Esophagus muscularis mucosa (tissue), 4 donors: ENCODE measurements around the gene UBE2G1. TPM values are rescaled to one million over a fixed set of nuclear protein-coding genes. Genes with fewer than 3 reads are reported as not detected.

Source experiments
- DNase-seq: peaks from one replicate; pipeline ENCODE4 v3.0.0-alpha.2; 2017; ENCODE audit errors: extremely low spot score
- H3K27ac ChIP-seq, 4 donors: fragments of 200-600 bp; sonication (generic); replicated peaks in 1 of 4; 1 replicate in 3 of 4; 2 replicates in 1 of 4; pipeline ENCODE4 v1.5.1; 2016 to 2019; ENCODE audit warnings: mild to moderate bottlenecking in 1 of 4
- H3K27me3 ChIP-seq, 4 donors: fragments of 200-600 bp; sonication (generic); one replicate each; pipeline versions ENCODE4 v1.5.1 to v1.6.0; 2016 to 2019
- H3K36me3 ChIP-seq, 4 donors: fragments of 200-600 bp; sonication (generic); one replicate each; pipeline ENCODE4 v1.5.1; 2016 to 2019
- H3K4me1 ChIP-seq, 4 donors: fragments of 200-600 bp; sonication (generic); one replicate each; pipeline ENCODE4 v1.5.1; 2016 to 2019
- H3K4me3 ChIP-seq, 4 donors: fragments of 200-600 bp; sonication (generic); 1 replicate in 2 of 4; 2 replicates in 2 of 4; pipeline ENCODE4 v1.5.1; 2016 to 2019; ENCODE audit warnings: mild to moderate bottlenecking in 4 of 4, moderate library complexity in 1 of 4
- H3K9me3 ChIP-seq, 4 donors: fragments of 200-600 bp; sonication (generic); 1 replicate in 3 of 4; 2 replicates in 1 of 4; pipeline ENCODE4 v1.5.1; 2016 to 2019
- EP300 ChIP-seq: sonication (generic); formaldehyde crosslinking; IDR thresholded peaks from one replicate; pipeline ENCODE4 v1.6.1; 2017; ENCODE audit warnings: antibody characterized with exemption
- POLR2A ChIP-seq: fragments of 450-650 bp; IDR thresholded peaks from one replicate; pipeline ENCODE4 v1.6.1; 2017; ENCODE audit warnings: antibody characterized with exemption, moderate library complexity, mild to moderate bottlenecking, low read depth
- POLR2AphosphoS5 ChIP-seq, 2 donors: sonication (generic); formaldehyde crosslinking; IDR thresholded peaks; one replicate each; pipeline ENCODE4 v1.6.1; 2017; ENCODE audit warnings: antibody characterized with exemption in 2 of 2
- WGBS: methylation state at CpG from one replicate; pipeline ENCODE4 v1.1.5; 2018; 5-methylcytosine and 5-hydroxymethylcytosine counted together
- intact Hi-C: fragments of 100-400 bp; cut with DNase I; formaldehyde crosslinking; loops from one replicate; pipeline ENCODE4 v1.15.1; 2023
- total RNA-seq, 4 donors: library from RNA; depleted of rRNA; stranded (reverse); fragments of >200 nt; gene quantifications; one replicate each; pipeline versions ENCODE4 v1.1.0 to v1.2.1, GENCODE V29; 2016
- TF ChIP-seq, protein P1 (sequence below), 3 experiments: fragments of 200-600 bp in 2 of 3; fragments of 450-650 bp in 1 of 3; sonication (generic) in 2 of 3; IDR thresholded peaks; one replicate each; pipeline ENCODE4 v1.5.1; 2017 to 2019; ENCODE audit warnings: antibody characterized with exemption in 3 of 3, mild to moderate bottlenecking in 2 of 3, moderate library complexity in 1 of 3

Gene UBE2G1
- total RNA-seq, 4 donors from 2014 or later, result 53.7 to 84.3 (median 61.2) TPM

DNA sequence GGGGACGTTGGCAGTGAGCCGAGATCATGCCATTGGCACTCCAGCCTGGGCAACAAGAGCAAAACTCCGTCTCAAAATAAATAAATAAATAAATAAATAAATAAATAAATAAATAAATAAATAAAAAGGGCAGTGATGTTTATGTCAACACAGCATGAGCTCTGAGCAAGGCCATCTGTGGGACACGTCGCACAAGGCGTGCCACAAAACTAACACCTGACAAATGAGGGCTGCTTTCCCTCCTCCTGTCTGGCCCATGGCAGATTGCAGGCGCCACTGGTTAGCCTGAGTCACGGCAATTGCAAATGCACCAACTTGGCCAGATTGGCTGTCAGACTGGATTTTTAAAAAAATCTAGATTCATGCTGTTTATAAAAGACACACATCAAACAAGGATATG is 41.4 kb upstream of the UBE2G1 start:
- H3K27me3 ChIP-seq, result no peaks in the 10 kb centered on the region
- intact Hi-C loops, result no loop called here
- H3K9me3 ChIP-seq, result no peaks in the 10 kb centered on the region
- no peak overlapping the region for H3K27ac ChIP-seq
- no peaks in the 10 kb centered on the region for H3K36me3 ChIP-seq
- H3K4me1 ChIP-seq, result peaks cover under 1 to 2% (median 1%) of the 10 kb centered on the region in 4 donors
- no peak for DNase-seq
- WGBS, result 83% methylated on average over 8 of the region's 8 CpGs
- no peak for TF ChIP-seq POLR2A
- TF ChIP-seq POLR2AphosphoS5 (IDR thresholded peaks at IDR 0.05), result no peak
- TF ChIP-seq, protein P1, sequence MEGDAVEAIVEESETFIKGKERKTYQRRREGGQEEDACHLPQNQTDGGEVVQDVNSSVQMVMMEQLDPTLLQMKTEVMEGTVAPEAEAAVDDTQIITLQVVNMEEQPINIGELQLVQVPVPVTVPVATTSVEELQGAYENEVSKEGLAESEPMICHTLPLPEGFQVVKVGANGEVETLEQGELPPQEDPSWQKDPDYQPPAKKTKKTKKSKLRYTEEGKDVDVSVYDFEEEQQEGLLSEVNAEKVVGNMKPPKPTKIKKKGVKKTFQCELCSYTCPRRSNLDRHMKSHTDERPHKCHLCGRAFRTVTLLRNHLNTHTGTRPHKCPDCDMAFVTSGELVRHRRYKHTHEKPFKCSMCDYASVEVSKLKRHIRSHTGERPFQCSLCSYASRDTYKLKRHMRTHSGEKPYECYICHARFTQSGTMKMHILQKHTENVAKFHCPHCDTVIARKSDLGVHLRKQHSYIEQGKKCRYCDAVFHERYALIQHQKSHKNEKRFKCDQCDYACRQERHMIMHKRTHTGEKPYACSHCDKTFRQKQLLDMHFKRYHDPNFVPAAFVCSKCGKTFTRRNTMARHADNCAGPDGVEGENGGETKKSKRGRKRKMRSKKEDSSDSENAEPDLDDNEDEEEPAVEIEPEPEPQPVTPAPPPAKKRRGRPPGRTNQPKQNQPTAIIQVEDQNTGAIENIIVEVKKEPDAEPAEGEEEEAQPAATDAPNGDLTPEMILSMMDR (IDR thresholded peaks at IDR 0.05), result no peak
- TF ChIP-seq EP300, result no peak
- H3K4me3 ChIP-seq, result no peak overlapping the region

DNA sequence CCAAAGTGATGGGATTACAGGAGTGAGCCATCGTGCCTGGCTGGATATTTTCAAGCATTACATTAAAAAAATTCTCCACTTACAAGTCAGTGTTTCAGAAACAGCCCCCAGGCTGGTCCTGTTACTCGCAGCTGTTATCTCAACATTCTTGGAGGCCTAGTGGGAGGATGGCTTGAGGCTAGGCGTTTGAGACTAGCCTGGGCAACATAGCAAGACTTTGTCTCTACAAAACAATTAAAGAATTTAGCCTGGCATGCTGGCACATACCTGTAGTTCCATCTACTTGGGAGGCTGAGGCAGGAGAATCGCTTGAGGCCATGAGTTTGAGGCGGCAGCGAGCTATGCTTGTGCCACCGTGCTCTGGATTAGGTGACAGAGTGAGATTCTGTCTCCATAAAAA is 40.7 kb upstream of the UBE2G1 start:
- Histone ChIP-seq H3K27me3 (no peaks in the 10 kb centered on the region), H3K4me3 (no peak overlapping the region), H3K36me3 (no peaks in the 10 kb centered on the region), H3K4me1 (no peaks in the 10 kb centered on the region), H3K9me3 (no peaks in the 10 kb centered on the region), H3K27ac (no peak overlapping the region)
- WGBS, result 92% methylated on average over 7 of the region's 7 CpGs
- intact Hi-C loops, result no loop called here
- TF ChIP-seq POLR2A, result no peak
- TF ChIP-seq EP300, result no peak
- TF ChIP-seq POLR2AphosphoS5 (IDR thresholded peaks at IDR 0.05), result no peak
- TF ChIP-seq, protein P1 (IDR thresholded peaks at IDR 0.05), result no peak
- DNase-seq, result no peak

DNA sequence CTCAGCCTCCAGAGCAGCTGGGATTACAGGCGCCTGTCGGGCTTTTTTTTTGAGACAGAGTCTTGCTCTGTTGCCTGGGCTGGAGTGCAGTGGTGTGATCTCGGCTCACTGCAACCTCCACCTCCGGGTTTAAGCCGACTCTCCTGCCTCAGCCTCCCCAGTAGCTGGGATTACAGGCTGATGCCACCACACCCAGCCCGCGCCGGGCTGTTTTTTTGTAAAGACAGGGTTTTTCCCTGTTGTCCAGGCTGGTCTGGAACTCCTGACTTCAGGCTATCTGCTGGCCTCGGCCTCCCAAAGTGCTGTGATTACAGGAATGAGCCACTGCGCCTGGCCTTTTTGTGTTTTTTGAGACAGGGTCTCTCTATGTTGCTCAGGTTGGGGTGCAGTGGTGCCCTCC is 39.9 kb upstream of the UBE2G1 start:
- no peak overlapping the region for H3K4me3 ChIP-seq
- H3K4me1 ChIP-seq, result no peaks in the 10 kb centered on the region
- DNase-seq, result no peak
- no peaks in the 10 kb centered on the region for H3K36me3 ChIP-seq
- TF ChIP-seq POLR2AphosphoS5 (IDR thresholded peaks at IDR 0.05) (no peak), EP300 (no peak)
- H3K27me3 ChIP-seq, result no peaks in the 10 kb centered on the region
- H3K27ac ChIP-seq, result no peak overlapping the region
- WGBS, result 90% methylated on average over 9 of the region's 10 CpGs
- intact Hi-C loops, result no loop called here
- H3K9me3 ChIP-seq, result no peaks in the 10 kb centered on the region

DNA sequence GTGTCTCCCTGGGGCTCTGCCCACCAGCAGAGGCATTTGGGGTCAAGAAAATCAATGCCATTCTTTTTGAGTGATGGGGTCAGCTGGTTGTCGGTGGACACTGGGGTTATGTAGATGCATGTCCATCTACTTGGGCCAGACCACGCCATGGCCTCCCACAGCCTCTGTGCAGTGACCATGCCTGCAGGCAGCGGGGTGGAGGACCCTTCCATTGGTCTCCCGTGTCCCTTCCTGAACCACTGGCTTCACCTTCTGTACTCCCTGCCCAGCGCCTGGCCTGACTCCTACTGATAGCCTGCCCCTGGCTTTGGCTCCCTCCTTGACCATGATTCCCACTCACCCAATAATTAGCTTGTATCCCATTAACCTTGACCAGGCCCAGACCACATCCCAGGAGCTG is 39.2 kb upstream of the UBE2G1 start:
- TF ChIP-seq POLR2AphosphoS5 (IDR thresholded peaks at IDR 0.05), result no peak
- TF ChIP-seq EP300, result no peak
- TF ChIP-seq, protein P1 (IDR thresholded peaks at IDR 0.05), result no peak
- intact Hi-C loops, result no loop called here
- no peak overlapping the region for H3K4me3 ChIP-seq

DNA sequence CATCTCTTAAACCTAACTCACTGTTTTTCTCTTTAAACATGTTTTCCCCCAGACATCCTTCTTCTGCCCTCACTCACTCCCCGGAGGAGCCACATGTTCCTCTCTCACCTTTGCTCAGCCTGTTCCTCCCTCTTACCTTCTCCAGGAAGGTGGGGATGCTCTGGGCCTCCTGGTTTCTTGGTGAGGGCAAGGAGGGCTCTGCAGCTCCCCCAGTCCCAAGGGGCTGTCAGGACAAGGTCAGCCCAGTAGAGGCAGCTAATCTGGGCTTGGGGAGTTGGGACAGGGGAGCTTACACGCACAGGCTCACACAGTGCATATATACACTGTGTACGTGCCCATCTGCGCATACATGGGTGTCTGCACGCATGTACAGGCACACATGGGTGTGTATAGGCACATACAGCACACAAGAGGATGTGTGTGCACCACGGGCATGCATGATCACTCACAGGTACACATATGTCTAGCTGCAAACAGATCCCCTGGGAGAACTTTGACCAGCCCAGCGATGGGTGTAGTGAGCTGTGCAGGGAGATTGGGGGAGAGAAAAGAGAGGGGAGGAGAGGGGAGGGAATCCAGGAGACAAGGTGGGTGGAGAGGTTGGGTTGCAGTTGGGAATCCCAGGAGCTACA is 38.7 kb upstream of the UBE2G1 start:
- intact Hi-C loops, result no loop called here
- no peak for DNase-seq
- 96% methylated on average over 7 of the region's 7 CpGs for WGBS

More for the DNA sequence above, 39.2 kb upstream of the UBE2G1 start:
- Histone ChIP-seq H3K4me1 (no peaks in the 10 kb centered on the region), H3K36me3 (no peaks in the 10 kb centered on the region), H3K27me3 (no peaks in the 10 kb centered on the region), H3K27ac (no peak overlapping the region), H3K9me3 (no peaks in the 10 kb centered on the region)
- no peak for DNase-seq
- 93% methylated on average over 5 of the region's 5 CpGs for WGBS

More for the DNA sequence above, 38.7 kb upstream of the UBE2G1 start:
- no peaks in the 10 kb centered on the region for H3K27me3 ChIP-seq
- H3K9me3 ChIP-seq, result no peaks in the 10 kb centered on the region
- no peak overlapping the region for H3K27ac ChIP-seq
- no peak for TF ChIP-seq POLR2A
- TF ChIP-seq, protein P1 (IDR thresholded peaks at IDR 0.05), result no peak
- no peak for TF ChIP-seq POLR2AphosphoS5 (IDR thresholded peaks at IDR 0.05)
- no peaks in the 10 kb centered on the region for H3K36me3 ChIP-seq
- no peaks in the 10 kb centered on the region for H3K4me1 ChIP-seq
- no peak overlapping the region for H3K4me3 ChIP-seq
